Measurements from ENCODE around the gene CSTPP1.
"Not testable (repeated sequence)": the region's sequence is repeated elsewhere in the genome, so short reads cannot be mapped to it uniquely, and the experiment has no call there.

DNA sequence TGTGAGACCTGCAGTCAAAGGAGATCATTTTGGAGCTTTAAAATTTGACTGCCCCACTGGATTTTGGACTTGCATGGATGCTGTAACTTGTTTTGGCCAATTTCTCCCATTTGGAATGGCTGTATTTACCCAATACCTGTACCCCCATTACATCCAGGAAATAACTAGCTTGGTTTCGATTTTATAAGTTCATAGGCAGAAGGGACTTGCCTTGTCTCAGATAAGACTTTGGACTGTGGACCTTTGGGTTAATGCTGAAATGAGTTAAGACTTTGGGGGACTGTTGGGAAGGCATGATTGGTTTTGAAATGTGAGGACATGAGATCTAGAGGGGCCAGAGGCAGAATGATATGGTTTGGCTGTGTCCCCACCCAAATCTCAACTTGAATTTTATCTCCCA, 7.9 kb upstream of the CSTPP1 start:
- not testable (repeated sequence) for TF ChIP-seq POLR2AphosphoS5 (IDR thresholded peaks at IDR 0.05; ENCODE audit: low read depth); GABPA (IDR thresholded peaks at IDR 0.05; ENCODE audit: low read depth); SPI1 (IDR thresholded peaks at IDR 0.05; ENCODE audit: borderline replicate concordance, low read depth)
- TF ChIP-seq, protein P1, sequence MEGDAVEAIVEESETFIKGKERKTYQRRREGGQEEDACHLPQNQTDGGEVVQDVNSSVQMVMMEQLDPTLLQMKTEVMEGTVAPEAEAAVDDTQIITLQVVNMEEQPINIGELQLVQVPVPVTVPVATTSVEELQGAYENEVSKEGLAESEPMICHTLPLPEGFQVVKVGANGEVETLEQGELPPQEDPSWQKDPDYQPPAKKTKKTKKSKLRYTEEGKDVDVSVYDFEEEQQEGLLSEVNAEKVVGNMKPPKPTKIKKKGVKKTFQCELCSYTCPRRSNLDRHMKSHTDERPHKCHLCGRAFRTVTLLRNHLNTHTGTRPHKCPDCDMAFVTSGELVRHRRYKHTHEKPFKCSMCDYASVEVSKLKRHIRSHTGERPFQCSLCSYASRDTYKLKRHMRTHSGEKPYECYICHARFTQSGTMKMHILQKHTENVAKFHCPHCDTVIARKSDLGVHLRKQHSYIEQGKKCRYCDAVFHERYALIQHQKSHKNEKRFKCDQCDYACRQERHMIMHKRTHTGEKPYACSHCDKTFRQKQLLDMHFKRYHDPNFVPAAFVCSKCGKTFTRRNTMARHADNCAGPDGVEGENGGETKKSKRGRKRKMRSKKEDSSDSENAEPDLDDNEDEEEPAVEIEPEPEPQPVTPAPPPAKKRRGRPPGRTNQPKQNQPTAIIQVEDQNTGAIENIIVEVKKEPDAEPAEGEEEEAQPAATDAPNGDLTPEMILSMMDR (IDR thresholded peaks at IDR 0.05; ENCODE audit: insufficient read depth, low read length), result not testable (repeated sequence)
- TF ChIP-seq, protein P2, sequence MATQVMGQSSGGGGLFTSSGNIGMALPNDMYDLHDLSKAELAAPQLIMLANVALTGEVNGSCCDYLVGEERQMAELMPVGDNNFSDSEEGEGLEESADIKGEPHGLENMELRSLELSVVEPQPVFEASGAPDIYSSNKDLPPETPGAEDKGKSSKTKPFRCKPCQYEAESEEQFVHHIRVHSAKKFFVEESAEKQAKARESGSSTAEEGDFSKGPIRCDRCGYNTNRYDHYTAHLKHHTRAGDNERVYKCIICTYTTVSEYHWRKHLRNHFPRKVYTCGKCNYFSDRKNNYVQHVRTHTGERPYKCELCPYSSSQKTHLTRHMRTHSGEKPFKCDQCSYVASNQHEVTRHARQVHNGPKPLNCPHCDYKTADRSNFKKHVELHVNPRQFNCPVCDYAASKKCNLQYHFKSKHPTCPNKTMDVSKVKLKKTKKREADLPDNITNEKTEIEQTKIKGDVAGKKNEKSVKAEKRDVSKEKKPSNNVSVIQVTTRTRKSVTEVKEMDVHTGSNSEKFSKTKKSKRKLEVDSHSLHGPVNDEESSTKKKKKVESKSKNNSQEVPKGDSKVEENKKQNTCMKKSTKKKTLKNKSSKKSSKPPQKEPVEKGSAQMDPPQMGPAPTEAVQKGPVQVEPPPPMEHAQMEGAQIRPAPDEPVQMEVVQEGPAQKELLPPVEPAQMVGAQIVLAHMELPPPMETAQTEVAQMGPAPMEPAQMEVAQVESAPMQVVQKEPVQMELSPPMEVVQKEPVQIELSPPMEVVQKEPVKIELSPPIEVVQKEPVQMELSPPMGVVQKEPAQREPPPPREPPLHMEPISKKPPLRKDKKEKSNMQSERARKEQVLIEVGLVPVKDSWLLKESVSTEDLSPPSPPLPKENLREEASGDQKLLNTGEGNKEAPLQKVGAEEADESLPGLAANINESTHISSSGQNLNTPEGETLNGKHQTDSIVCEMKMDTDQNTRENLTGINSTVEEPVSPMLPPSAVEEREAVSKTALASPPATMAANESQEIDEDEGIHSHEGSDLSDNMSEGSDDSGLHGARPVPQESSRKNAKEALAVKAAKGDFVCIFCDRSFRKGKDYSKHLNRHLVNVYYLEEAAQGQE (IDR thresholded peaks at IDR 0.05; ENCODE audit: insufficient replicate concordance, low read depth), result not testable (repeated sequence)

Measured in HL-60 (cell line).